Measurements from ENCODE around the gene SMYD5.
"Not testable (repeated sequence)": the region's sequence is repeated elsewhere in the genome, so short reads cannot be mapped to it uniquely, and the experiment has no call there.

SMYD5 gene

GRCh38 chr2:73214120-73215035, at the start of gene SMYD5:
Gene SMYD5 (plus strand): TSS chr2:73214245. CDS start chr2:73214267, 22 bp downstream.
- peak; percentile 70 to 92 (median 84) for DNase-seq (ENCODE audit: low read depth in 3 of 3, low spot score in 1 of 3)

- DNase-seq (ENCODE audit: low read depth in 3 of 3, low spot score in 1 of 3): not testable (repeated sequence)
These were observed 48.1 kb upstream of the SMYD5 start for GRCh38 chr2:73165978-73166377.

- not testable (repeated sequence) for DNase-seq (ENCODE audit: low read depth in 3 of 3, low spot score in 1 of 3)
These were observed 47.2 kb upstream of the SMYD5 start for GRCh38 chr2:73166813-73167212.

DNA sequence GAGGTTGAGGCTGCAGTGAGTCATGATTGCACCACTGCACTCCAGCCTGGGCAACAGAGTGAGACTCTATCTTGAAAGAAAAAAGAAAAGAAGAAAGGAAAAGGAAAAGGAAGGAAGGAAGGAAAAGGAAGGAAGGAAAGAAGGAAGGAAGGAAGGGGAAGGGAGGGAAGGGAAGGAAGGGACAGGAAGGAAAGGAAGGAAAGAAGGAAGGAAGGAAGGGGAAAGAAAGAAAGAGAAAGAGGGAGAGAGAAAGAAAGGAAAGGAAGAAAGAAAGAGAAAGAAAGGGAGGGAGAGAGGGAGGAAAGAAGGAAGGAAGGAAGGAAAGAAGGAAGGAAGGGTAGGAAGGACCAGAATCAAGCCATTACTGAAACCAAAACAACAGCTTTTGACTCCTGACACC, 45.7 kb upstream of the SMYD5 start:
- DNase-seq (ENCODE audit: low read depth in 3 of 3, low spot score in 1 of 3): not testable (repeated sequence)

DNA sequence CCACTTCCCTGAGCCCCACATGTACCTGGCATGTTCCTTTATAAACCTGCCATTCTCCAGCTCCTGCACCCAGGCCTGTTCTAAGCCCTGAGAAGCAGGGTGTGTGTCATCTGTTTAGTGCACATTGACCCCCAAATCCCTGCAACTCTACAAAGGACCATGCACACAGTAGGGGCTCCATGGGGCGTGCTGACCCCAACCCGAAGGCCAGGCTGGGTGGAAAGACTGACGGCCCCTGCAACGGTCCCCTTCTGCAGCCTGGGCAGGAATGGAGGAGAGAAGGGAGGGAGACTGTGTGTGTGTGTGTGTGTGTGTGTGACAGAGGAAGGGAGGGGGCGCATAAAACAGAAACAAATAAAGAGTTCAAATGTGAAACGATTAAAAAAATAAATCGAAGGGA, 43.7 kb upstream of the SMYD5 start:
- DNase-seq (ENCODE audit: low read depth in 3 of 3, low spot score in 1 of 3): not testable (repeated sequence)

GRCh38 chr2:73172963-73173362, 41.1 kb upstream of the SMYD5 start:
- peak in 1 of 3 donors; percentile 32 for DNase-seq (ENCODE audit: low read depth in 3 of 3, low spot score in 1 of 3)

DNA sequence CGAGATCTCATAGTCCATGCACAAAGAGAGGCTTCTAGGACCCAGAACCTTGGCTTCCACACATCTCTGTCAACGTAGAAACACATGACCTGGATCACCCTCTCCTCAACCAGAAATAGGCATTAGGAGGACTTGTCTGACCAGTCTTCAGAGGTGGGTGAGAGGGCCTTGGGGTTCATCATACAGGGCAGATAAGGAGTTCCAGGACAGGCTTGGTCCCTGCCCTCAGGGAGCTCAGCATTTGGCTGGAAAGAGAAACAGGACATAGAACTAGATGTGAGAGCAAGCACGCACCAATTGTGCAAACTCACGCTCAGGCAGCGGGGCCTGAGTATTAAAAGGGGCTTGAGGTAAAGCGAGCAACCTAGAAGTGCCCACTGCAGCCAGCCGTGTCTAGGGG, 40.3 kb upstream of the SMYD5 start:
- no peak for DNase-seq (ENCODE audit: low read depth in 3 of 3, low spot score in 1 of 3)

DNA sequence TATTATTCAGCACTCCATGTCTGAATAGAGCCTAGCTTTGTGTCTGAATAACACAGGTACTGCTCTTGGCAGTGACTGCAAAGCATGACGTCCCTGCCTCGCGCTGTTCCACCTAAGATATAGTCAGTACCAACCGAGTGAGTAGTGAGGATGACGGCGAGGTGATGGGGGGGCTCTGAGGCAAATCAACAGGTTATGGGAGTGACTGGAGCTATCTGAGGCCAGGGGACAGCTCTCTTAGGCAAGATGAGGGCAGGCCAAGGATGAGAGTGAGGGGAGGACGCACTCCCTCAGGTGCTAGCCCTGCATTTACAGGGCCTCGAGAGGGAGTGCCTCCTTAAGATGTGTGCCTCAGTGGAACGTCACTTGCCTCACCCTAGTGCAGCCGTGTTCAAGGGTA, 39.8 kb upstream of the SMYD5 start:
- no peak for DNase-seq (ENCODE audit: low read depth in 3 of 3, low spot score in 1 of 3)

- no peak for DNase-seq (ENCODE audit: low read depth in 3 of 3, low spot score in 1 of 3)
These were observed 38.9 kb upstream of the SMYD5 start for GRCh38 chr2:73174941-73175662.

- peak; percentile 16 to 55 (median 44) for DNase-seq (ENCODE audit: low read depth in 3 of 3, low spot score in 1 of 3)
These were observed 38.3 kb upstream of the SMYD5 start for GRCh38 chr2:73175663-73176204.

- DNase-seq (ENCODE audit: low read depth in 3 of 3, low spot score in 1 of 3): no peak
These were observed 37.7 kb upstream of the SMYD5 start for GRCh38 chr2:73176205-73176880.

- DNase-seq (ENCODE audit: low read depth in 3 of 3, low spot score in 1 of 3): peak; percentile 59 to 90 (median 75)
These were observed 37.0 kb upstream of the SMYD5 start for GRCh38 chr2:73176881-73177644.

DNA sequence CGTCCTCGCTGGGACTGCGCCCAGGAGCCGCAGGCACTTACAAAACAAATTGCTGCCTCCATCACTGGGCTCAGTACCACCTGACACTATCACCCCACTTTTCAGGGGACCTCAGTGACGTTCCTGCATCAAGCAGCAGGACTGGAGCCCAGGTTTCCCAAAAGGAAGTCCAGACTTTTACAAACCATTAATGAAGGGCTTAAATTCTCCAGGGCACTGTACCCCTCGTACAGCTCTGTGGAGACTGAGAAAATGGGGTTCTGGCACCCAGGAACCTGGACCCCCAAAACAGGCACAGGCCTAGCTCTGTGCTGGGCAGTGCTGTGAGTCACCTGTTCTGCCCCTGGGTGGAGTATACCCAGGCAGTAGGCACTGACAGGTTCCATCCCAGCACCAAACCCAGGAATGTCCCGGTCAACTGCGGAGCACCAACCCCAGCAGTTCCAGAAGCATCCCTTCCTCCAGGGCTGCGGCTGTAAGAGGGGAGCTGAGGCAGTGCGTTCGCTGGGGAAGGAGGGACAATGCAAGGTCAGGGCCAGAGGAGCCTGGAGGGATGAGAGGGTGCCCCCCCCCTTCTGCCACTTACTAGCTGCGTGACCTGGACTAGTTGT, 36.3 kb upstream of the SMYD5 start:
- no peak for DNase-seq (ENCODE audit: low read depth in 3 of 3, low spot score in 1 of 3)

DNA sequence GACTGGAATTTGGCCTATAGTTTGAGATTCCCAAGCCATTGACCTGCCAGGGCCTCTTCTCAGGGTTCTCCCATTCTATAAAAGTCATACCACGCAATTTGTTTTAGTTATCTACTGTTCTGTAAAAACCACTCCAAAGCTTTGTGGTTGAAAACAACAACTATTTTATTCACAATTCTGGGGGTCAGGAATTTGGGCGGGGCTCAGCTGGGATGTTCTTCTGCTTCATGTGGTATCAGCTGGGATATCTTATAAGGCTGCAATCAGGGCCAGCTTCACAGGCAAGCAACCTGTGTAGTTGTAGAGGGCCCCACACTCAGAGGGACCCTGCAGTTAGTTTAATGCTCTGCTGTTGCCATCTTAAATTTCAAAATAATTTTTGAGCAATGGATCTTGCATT, 28.1 kb upstream of the SMYD5 start:
- no peak for DNase-seq (ENCODE audit: low read depth in 3 of 3, low spot score in 1 of 3)

DNA sequence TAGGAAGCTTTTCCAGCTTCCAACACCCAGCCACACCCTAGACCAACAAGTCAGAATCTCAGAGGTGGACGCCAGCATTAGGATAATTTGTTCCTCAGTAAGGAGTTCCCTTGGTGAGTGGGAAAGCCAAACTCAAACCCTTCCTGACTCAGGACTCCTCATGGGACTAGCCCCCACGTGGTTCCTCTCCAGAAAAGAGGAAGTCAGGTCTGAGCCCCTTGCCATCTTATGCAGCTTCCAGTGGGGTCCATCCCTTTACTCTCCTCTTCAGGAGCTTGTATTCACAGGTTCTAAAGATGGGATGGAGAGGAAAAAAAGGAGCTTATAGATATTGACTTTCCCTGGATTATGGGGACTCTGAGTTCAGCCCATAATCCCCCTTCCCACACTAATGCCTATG, 26.5 kb upstream of the SMYD5 start:
- no peak for DNase-seq (ENCODE audit: low read depth in 3 of 3, low spot score in 1 of 3)

GRCh38 chr2:73197579-73197978, 16.5 kb upstream of the SMYD5 start:
- DNase-seq (ENCODE audit: low read depth in 3 of 3, low spot score in 1 of 3): no peak

DNA sequence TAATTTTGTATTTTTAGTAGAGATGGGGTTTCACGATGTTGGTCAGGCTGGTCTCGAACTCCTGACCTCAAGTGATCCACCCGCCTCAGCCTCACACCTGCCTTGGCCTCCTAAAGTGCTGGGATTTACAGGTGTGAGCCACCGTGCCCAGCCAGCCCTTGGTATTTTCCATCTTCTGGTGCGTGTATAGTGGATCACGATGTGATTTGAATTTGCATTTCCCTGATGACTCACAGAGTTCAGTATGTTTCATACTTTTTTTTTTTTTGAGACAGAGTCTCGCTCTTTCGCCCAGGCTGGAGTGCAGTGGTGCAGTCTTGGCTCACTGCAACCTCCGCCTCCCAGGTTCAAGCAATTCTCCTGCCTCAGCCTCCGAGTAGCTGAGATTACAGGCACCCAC, 13.8 kb upstream of the SMYD5 start:
- not testable (repeated sequence) for DNase-seq (ENCODE audit: low read depth in 3 of 3, low spot score in 1 of 3)

GRCh38 chr2:73202156-73203054, 11.6 kb upstream of the SMYD5 start, which contains the start of gene NOTO:
Gene NOTO (plus strand): TSS chr2:73202574. CDS start chr2:73202667, 93 bp downstream.
- DNase-seq (ENCODE audit: low read depth in 3 of 3, low spot score in 1 of 3): no peak
